C1 segment of cervical spinal cord (tissue), 14 donors: ENCODE results near the gene TBL1X.

Experiments
- DNase-seq, 14 donors: peaks; one replicate each; lab custom pipeline; 2025; lab: John Stamatoyannopoulos, UW

TBL1X gene

DNA sequence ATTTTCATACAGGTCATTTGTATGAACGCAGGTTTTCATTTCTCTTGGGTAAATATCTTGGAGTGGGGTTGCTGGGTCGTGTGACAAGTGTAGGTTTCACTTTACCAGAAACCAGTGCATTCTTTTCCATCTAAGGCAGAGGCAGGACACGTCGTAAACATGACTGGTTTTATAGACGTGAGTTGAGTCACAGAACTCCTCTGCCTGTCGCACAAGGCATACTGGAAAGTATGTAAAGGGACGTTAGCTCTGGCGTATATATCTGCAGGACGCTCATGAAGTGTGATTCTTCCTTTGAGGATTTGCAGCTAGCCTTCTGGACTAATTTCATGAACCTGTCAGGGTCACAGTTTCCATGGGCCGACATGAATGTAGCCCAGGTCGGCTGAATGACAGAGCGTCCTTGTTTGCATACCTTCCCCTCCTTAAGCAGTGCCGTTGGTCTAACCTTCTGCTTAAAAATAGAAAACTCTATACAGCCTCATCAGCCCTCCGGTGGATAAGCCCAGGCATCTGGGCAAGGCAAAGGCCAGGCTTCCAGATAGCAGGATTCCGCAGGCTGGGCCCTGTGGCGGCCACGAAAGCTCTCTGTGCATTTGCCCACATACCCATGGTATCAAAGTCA is 194.8 kb downstream of the TBL1X start:
- DNase-seq, result no peak

DNA sequence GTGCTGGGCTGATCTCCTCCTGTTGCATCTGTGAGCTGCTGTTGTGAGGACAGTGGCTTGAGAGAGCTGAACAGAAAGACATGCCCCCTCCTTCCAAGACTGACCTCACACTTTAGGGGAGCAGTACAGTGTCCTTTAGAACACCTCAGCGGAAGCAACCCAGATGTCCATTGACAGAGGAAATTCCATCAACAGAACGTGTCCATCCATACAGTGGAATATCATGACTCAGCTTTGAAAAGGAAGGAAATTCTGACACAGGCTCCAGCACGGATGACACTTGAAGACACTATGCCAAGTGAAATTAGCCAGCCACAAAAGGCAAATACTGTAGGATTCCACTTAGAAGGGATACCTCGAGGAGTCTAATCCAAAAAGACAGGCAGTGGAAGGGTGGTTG is 197.3 kb downstream of the TBL1X start:
- DNase-seq, result no peak

DNA sequence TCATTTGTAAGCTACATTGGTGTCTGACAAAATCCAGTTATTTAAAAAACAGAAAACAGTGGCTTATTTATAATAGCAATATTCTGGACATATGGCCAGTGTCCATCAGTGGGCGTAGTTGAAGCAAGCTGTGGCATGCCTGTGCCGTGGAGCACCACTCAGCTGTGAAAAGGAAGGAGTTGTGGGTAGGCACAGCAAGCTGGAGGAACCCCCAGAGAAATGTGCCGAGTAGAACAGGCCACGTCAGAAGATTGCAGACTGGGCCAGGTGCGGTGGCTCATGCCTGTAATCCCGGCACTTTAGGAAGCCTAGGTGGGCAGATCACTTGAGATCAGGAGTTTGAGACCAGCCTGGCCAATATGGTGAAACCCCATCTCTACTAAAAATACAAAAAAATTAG is 198.4 kb downstream of the TBL1X start:
- no peak for DNase-seq

DNA sequence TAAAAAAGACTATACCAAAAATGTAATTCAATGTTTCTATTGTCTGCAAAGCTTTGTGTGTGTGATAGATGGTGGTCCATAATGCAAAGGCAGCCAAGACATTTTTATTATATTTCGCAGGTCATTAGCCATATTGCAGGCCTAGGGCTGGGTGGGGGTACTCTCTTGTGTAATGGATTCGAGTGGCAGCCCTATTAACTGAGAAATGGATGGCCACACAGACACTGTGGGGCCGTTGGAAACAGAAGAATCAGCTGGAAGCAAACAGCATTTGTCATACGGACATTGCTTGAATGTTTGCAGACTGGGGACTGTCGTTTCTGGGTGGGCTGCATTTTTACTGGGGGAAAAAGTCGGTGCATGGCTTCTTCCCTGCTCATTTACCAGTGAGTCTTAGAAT is 199.4 kb downstream of the TBL1X start:
- DNase-seq, result no peak

DNA sequence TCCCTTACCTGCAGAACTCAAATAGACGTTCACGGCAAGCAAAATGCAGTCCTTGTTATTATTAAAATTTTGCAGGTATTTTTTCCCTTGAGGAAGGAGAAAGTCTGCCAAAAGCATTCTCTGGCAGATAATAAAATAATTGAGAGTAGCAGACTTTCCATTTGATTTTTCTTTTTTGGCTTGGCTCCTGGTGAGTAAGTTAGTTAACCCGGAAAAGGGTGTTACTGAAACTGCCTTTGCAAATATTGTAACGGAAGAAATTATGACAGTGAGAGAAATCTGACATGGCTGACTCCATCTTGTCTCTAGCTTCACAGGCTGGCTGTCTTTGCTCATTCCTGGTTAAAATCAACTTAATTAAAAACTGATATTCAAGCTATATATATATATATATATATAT is 200.3 kb downstream of the TBL1X start:
- no peak for DNase-seq

DNA sequence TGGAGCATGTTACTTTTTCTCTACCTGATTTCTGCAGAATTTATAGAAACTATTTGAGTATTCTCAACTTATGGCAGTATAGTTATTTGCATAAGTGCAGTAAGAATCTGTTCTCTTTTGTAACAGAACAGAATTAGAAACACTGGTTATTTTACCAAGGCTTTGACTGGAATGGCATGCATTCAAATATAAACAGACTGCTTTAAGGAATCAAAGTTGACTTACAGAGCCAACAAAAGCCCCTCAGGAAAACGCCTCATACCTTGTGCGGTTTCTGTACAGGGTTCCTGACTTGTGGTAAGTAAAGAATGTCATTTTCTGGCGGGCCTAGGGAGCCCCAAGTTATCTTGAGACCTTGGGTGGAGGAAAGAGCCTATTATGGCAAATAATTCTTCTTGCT is 203.7 kb downstream of the TBL1X start:
- DNase-seq, result no peak

DNA sequence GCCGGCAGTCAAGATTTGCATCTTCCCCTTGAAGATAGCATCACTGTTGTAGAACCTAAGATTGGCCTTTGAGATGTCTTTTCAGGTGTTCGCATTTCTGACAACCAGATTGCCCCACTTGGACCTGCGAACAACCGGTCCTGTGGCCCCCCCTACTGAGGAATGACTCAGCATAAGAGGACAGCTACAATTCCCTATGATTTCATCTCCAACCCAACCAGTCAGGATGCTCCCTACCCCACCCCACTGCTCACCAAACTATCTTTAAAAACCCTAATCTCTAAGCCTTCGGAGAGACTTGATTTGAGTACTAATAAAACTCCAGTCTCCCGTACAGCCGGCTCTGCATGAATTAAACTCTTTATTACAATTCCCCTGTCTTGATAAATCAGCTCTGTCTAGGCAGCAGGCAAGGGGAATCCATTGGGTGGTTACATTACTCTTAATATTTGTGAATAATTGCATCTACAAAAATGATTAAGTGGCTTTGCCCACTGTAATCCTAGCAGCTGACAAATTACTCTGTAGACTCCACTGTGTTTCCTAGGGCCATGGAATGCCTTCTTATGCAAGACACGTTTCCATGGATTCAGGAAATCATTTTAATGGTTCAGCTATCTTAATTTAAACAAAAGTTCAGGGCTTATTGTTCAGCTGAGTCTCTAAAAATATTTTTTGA is 205.4 kb downstream of the TBL1X start:
- no peak for DNase-seq

DNA sequence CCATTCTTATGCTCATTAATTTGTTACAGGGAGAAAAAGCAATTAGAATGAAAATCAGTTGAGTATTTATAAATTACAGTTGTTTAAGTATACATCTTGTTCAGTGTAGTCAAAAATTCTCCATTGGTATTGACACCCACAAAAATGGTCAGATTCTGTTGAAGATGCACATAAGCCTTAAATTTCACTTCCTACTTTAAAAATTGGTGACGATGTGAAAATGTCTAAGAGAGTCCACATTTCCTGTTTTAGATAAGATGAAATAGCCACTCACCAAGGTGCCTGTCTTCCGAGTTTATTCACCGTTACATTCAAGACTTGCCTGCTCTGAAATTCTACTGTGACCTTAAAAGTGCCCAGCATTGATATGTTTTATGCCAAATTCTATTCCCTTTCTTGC is 207.1 kb downstream of the TBL1X start:
- DNase-seq, result no peak

DNA sequence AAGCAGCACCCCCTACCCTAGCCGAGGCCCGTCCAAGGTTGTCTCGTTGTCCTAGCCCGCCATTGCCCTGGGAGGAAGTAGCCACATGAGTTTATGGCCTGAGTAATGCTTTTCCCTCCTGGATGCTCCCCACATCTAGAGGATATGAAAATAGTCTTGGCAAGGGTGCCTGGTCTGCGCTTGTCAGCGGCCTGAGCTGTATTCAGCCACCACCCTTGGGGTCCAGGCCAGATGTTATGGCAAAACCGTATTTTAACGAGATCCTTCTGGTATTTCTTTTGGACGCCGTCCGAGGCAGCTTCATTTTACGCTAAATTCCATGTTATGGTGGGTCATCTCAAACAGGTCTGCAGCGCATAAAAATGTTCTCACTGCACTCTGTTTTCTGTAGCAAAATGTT is 211.4 kb downstream of the TBL1X start:
- DNase-seq, result no peak

DNA sequence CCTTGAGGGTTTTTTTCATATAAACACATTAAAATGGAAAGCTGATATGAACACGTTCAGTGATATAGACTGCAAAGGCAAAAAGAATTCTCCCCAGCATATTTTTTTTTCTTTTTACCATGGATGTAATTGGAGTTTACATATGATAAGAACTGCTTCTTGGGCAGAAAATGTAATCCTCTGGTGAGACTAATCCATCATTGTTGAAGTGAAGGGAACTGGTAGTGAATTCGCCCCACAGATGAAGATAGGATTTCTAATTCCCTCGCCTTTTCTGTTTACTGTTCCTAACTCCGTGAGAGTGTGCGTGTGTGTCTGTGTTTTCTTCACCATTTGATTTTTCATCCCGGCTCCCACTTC is 211.9 kb downstream of the TBL1X start:
- DNase-seq, result no peak

DNA sequence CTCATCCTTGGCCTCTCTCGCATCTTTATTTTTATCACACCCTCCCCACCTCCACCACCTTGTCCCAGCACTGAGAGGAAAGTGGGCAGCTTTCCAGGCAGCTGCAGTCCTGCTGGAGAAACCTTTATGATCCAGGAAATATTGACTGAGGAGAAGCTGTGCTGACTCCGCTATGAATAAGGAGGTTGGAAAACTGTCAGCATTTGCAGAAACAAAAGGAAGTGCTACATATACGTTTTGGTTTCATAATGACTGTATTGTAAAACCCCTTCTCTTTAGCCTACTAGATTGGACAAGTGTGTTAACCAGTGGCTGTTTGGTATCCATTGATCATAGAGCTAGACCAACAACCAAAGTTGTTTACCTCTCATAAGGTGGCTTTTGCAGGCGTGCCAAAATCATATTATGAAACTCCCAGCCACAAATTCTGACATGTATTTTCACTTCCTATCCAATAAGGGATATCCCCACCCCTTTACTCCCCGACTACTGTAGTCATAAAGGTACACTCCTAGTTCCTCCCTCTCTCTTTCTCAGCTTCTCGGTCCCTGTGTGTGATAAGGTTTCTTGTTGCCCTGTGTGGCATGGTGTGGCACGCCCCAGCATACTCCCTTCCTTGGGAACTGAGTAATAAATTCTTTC is 212.4 kb downstream of the TBL1X start:
- DNase-seq, result no peak

DNA sequence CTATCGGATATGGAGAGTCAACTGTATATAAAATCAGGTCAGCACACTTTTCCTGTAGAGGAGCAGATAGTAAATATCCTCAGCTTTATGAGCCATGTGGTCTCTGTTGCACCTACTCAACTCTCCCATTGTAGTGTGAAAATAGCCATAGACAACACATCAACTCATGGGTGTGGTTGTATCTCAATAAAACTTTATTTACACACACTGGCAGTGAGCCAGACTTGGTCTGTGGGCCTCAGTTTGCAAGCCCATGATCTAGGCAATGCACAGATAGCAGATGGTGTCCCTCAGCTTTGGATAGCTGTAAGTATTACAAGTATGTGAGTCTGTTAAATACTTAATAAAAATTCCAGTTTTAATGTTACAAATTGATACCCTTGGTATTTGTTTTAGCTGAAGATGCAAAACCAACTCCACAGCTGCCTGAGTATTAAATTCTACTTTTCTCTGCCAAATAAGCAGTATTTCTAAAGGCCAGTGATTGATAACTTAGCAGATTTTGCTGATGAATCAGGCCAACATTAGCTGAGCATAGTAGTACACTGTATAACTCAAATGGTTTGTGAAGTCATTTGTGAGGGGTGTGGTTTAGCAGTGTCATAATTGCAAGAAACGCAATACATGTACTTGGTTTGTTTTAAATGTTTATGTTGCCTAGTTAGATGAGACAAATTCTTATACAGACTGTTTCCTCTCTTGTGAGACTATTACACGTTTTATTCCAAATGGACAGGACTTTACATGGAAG is 213.5 kb downstream of the TBL1X start:
- no peak for DNase-seq

DNA sequence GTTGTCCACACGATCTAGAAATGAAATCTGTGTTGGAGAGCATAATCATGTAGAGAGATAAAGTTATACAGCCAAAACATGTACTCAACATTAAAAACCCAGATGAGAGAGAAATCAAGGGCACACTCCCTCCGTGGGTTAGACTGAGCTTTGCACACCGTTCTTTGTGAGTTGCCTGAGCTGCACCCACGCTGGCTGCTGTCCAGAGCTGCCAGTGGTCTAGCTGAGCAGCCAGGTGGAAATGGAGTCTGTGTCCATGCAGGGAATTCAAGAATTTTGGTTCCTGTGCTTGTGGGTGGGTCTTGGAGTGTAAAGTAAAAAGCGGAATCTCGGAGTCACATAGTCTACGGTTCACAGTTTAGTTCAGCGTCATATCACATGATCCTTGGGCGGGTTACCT is 216.2 kb downstream of the TBL1X start:
- no peak for DNase-seq

DNA sequence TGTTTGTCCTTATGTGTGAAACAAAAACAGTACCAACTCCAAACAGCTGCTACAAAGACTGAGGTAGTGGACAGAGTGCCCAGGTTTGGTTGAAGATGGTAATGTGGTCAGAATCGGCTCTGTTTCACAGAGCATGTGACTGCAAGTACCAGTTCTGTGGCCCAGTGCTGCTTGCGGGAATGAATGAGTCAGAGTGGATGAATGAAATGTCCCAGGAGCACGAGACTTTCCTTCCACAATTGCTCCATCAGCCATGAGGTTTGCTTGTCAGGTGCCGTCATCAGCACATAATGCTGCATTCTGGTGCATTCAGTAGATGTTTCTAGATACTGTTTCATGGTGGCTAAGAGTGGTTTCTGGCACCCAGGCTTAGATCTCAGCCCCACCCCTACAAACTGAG is 216.6 kb downstream of the TBL1X start:
- DNase-seq, result no peak

DNA sequence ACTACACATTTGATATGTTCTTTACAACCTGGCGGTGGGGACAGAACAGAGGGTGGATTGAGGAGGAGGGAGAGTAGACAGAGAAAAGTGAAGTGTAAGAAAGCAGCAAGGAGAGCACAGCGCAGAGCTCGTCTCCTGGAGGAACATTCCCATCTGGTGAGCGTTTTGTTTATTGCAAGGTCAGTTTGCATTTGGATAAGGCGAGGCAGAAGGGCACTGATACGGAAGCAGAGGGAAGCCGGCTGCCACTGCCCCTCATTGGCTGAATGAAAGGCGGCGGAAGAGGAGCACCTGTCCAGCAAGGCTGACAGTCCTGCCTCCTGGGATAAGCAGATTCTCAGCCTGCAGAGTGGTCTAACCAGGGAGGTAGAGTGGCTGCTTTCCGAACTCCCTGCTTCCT is 217.6 kb downstream of the TBL1X start:
- DNase-seq, result no peak

DNA sequence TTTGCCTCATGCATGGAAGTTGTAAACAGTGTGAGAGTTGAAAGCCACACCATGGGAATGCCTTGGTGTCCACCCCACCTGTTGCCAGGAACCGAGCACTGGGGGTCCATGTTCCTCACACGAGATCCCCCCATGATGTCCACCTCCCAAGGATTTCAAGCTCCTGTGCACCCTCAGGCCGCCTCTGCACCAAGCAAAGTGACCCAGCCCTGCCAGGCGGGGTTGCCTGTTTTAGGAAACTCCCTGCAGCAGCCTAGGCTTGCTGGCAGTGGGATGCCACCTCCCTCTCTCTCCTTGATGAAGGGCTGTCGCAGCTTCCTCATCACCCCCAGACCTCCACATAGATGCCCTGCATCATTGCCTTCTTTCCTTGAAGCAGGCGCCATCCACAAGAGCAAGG is 218.0 kb downstream of the TBL1X start:
- no peak for DNase-seq

DNA sequence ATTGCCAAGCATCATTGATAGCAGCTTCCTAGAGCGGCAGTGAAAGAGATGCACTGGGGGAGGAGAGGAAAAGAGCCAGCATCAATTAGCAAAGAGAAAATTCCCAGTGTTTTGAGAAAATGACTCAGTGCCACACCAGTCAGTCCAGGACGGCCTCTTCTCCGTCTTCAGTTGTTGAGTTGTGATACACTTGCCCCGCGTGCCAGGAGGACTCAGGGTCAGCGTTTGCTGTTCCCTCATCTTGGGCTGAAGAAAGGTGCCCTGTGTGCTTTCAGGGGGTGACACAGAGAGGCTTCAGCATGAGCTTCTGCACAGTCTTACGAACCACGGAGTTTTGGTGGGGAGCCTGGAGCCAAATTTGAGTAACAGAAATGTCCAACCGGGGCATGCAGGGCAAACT is 218.5 kb downstream of the TBL1X start:
- DNase-seq, result no peak

DNA sequence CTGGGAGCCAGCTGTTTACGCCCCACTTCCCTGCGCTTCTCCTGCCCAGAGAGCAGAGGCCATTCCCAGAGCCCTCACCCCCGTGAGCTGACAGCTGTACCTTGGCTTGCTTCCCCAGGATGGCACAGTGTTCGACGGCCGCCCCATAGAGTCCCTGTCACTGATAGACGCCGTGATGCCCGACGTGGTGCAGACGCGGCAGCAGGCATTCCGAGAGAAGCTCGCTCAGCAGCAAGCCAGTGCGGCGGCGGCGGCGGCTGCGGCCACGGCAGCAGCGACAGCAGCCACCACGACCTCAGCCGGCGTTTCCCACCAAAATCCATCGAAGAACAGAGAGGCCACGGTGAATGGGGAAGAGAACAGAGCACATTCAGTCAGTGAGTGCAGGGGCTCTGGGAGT is 223.0 kb downstream of the TBL1X start:
- DNase-seq, result no peak

DNA sequence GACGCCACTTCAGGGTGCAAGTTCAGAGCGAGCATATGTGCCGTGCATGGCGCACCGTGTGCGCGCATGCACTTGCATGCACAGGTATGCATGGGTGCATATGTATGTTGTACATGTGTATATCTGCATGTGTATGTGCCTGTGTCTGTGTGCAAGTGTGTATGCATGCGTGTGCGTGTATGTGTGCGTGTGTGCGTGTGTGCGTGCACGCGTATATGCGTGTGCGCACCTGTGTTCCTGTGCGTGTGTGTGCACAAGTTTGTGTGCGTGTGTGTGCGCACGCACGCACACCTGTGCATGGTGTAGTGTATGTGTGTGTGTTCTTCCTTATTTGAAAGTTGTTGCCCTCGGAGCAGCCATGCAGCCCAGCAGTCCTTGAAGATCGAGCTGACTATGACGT is 224.0 kb downstream of the TBL1X start:
- no peak for DNase-seq

DNA sequence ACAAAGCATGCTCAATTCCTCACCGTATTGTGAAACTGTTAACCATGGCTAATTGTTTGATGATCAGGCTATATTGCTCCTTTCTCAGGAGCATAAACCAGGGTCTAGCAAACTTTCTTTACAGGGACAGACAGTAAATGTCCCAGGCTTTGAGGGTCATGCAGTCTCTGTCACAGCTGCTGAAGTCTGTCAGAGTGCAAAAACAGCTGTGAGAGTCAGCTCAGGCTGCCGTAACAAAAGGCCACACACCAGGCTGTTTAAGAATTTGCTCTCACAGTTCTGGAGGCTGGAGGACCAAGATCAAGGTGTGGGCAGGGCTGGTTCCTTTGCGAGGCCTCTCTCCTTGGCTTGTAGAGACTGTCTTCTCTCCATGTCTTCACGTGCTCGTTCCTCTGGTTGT is 225.2 kb downstream of the TBL1X start:
- no peak for DNase-seq

DNA sequence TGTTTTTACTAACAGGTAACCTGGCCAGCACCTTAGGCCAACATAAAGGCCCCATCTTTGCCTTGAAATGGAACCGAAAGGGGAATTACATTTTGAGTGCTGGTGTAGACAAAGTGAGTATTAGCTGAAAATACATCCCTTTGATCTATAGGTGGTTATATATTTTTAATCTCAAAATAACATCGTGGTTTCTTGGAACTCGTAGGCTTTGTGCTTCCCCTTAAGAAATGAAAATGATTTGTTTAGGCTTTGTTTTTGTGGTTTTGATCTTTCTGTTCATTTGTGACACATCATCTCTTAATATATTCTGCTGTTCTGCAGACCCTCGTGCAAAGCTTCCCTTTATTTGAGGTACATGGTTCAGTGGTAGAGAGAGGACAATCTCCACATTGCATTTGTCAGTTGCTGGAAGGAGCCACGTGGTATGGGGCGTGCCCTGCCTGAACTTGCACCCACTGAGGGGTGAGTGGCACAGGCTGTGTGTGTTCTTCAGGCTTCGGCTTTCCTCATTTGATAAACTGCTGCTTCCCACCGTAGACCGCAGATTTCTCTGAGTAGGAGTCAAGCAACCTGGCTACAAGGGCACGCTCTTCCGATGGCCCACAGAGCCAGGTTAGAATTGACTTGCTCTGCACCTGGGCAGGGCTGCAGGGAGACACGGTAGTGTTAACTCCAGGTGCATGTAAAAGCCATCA is 228.6 kb downstream of the TBL1X start:
- no peak for DNase-seq

DNA sequence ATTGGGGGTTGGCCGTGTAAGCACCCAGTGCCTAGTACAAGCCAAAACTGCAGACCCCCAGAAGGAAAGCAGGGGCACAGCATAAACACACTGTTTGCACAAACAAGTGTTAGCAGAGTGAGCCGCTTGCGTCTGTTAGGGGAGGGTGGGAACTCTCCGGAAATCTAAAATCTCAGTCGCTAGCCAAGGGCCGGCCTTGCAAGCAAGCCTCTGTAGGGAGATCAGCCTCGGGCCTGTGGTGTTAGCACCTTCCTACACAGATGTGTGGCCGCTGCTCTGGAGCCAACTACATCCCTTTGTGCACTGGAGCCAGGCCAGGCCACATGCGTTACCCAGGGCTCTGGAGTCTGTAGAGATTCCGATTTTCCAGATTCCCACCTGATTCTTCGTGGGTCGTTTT is 233.7 kb downstream of the TBL1X start:
- DNase-seq, result no peak
